HEK293 (cell line): ENCODE measurements around the gene LDHD.

ENCODE experiments used
- CTCF ChIA-PET: fragments of 350-600 bp; formaldehyde crosslinking; extraction: SDS; loops from one replicate; lab custom pipeline; 2021; ENCODE audit warnings: antibody characterized with exemption; lab: Yijun Ruan, JAX
- POLR2A ChIA-PET: fragments of 300-600 bp; formaldehyde crosslinking; extraction: SDS; loops from one replicate; lab custom pipeline; 2020; ENCODE audit warnings: antibody characterized with exemption, inconsistent platforms; lab: Yijun Ruan, JAX
- H3K27ac ChIP-seq: fragments of 200-500 bp; sonication (Bioruptor generic); 2 replicates; pipeline ENCODE4 v1.5.1; 2014; ENCODE audit warnings: low read depth, low read length, control low read depth, inconsistent platforms; ENCODE audit errors: extremely low read depth
- H3K36me3 ChIP-seq, 2 experiments: fragments of 200-500 bp in 1 of 2; sonication (Bioruptor generic) in 1 of 2; 1 replicate in 1 of 2; 2 replicates in 1 of 2; pipeline ENCODE4 v1.5.1; 2014 to 2017; ENCODE audit warnings: inconsistent platforms in 2 of 2, low read length in 2 of 2; ENCODE audit not compliant: control insufficient read depth in 2 of 2, insufficient read depth in 1 of 2
- H3K4me1 ChIP-seq: fragments of 200-500 bp; sonication (Bioruptor generic); 2 replicates; pipeline ENCODE4 v1.5.1; 2014; ENCODE audit warnings: mild to moderate bottlenecking, low read length, inconsistent platforms; ENCODE audit not compliant: control insufficient read depth, insufficient read depth
- H3K4me3 ChIP-seq: 2 replicates; pipeline ENCODE4 v1.5.1; 2011; ENCODE audit warnings: low read depth, mild to moderate bottlenecking, control low read depth, low read length, moderate library complexity
- H3K9me3 ChIP-seq: fragments of 200-500 bp; sonication (Bioruptor generic); 2 replicates; pipeline ENCODE4 v1.5.1; 2014; ENCODE audit warnings: low read depth, low read length, inconsistent platforms; ENCODE audit not compliant: control insufficient read depth, insufficient read depth
- CTCF ChIP-seq: fragments of 450-650 bp; formaldehyde crosslinking; IDR thresholded peaks from 2 replicates; pipeline ENCODE4 v1.5.1; 2016; ENCODE audit warnings: missing biosample characterization, missing genetic modification characterization
- INSM2 ChIP-seq: fragments of 450-650 bp; formaldehyde crosslinking; IDR thresholded peaks from 2 replicates; pipeline ENCODE4 v1.5.1; 2016; ENCODE audit warnings: missing biosample characterization, missing genetic modification characterization
- PRDM10 ChIP-seq: fragments of 450-650 bp; formaldehyde crosslinking; IDR thresholded peaks from 2 replicates; pipeline ENCODE4 v1.5.1; 2016; ENCODE audit warnings: missing biosample characterization, missing genetic modification characterization
- SETDB1 ChIP-seq: IDR thresholded peaks from one replicate; pipeline ENCODE4 v1.6.1; 2017; ENCODE audit warnings: mild to moderate bottlenecking, low read length, moderate library complexity, mixed read lengths; ENCODE audit not compliant: insufficient read length
- ZBTB20 ChIP-seq: fragments of 450-650 bp; formaldehyde crosslinking; IDR thresholded peaks from 2 replicates; pipeline ENCODE4 v1.5.1; 2016; ENCODE audit warnings: missing biosample characterization, missing genetic modification characterization
- ZBTB49 ChIP-seq: fragments of 450-650 bp; formaldehyde crosslinking; IDR thresholded peaks from 2 replicates; pipeline ENCODE4 v1.5.1; 2016; ENCODE audit warnings: missing biosample characterization, missing genetic modification characterization, low read depth
- ZBTB6 ChIP-seq: fragments of 450-650 bp; formaldehyde crosslinking; IDR thresholded peaks from 2 replicates; pipeline ENCODE4 v1.5.1; 2017; ENCODE audit warnings: missing biosample characterization, missing genetic modification characterization
- ZEB2 ChIP-seq: fragments of 450-650 bp; formaldehyde crosslinking; IDR thresholded peaks from 2 replicates; pipeline ENCODE4 v1.5.1; 2016; ENCODE audit warnings: missing biosample characterization, missing genetic modification characterization
- ZNF16 ChIP-seq: fragments of 450-650 bp; formaldehyde crosslinking; IDR thresholded peaks from 2 replicates; pipeline ENCODE4 v1.5.1; 2016; ENCODE audit warnings: low read depth, missing biosample characterization, missing genetic modification characterization
- ZNF169 ChIP-seq: fragments of 450-650 bp; formaldehyde crosslinking; IDR thresholded peaks from 2 replicates; pipeline ENCODE4 v1.5.1; 2016; ENCODE audit warnings: missing biosample characterization, missing genetic modification characterization
- ZNF404 ChIP-seq: fragments of 450-650 bp; formaldehyde crosslinking; IDR thresholded peaks from 2 replicates; pipeline ENCODE4 v1.5.1; 2017; ENCODE audit warnings: missing biosample characterization, missing genetic modification characterization
- ZNF518A ChIP-seq: fragments of 450-650 bp; formaldehyde crosslinking; conservative IDR thresholded peaks from 2 replicates; pipeline ENCODE4 v1.5.1; 2016; ENCODE audit warnings: low read depth, missing biosample characterization, missing genetic modification characterization
- ZNF621 ChIP-seq: fragments of 450-650 bp; formaldehyde crosslinking; IDR thresholded peaks from 2 replicates; pipeline ENCODE4 v1.5.1; 2017; ENCODE audit warnings: missing biosample characterization, missing genetic modification characterization
- ZNF645 ChIP-seq: fragments of 450-650 bp; formaldehyde crosslinking; IDR thresholded peaks from 2 replicates; pipeline ENCODE4; 2016; ENCODE audit warnings: missing biosample characterization, missing genetic modification characterization
- ZNF654 ChIP-seq: fragments of 450-650 bp; formaldehyde crosslinking; IDR thresholded peaks from 2 replicates; pipeline ENCODE4 v1.5.1; 2016; ENCODE audit warnings: low read depth, missing biosample characterization, missing genetic modification characterization

Gene LDHD

GRCh38 chr16:75108792-75109731 is 7.5 kb downstream of the LDHD start (continued):
- TF ChIP-seq ZNF518A (tag by site-specific recombination) (no peak), ZBTB20 (tag by site-specific recombination) (peak; percentile 71)
- TF ChIP-seq, all 188 proteins: peak for 7

GRCh38 chr16:75107505-75107904 is 9.1 kb downstream of the LDHD start:
- H3K4me3 ChIP-seq: no peak overlapping the region
- no peak overlapping the region for H3K27ac ChIP-seq
- POLR2A ChIA-PET: interaction anchor here (0.5 to 1.5 kb wide), 2 partner anchors 43 to 122 kb away, joined by 3 to 5 read pairs; partner anchors contain the start of gene WDR59
- no peaks in the 10 kb centered on the region; the same call in 1 of the 2 replicates for H3K4me1 ChIP-seq
- no peaks in the 10 kb centered on the region for H3K36me3 ChIP-seq
- no peaks in the 10 kb centered on the region for H3K9me3 ChIP-seq
- CTCF ChIA-PET: interaction anchor here (0.6 to 4.3 kb wide), 3 partner anchors 10 to 297 kb away, joined by 3 to 23 read pairs (median 3); no protein-coding TSS in a partner anchor
- TF ChIP-seq ZBTB49 (tag by site-specific recombination) (no peak), ZNF404 (tag by site-specific recombination) (no peak), SETDB1 (no peak), CTCF (tag by site-specific recombination) (no peak), INSM2 (tag by site-specific recombination) (no peak), ZNF621 (no peak), PRDM10 (tag by site-specific recombination) (no peak), ZNF16 (tag by site-specific recombination) (no peak), ZNF645 (tag by site-specific recombination) (no peak), ZEB2 (tag by site-specific recombination) (no peak), ZNF654 (no peak), ZBTB6 (tag by site-specific recombination) (no peak), ZNF169 (tag by site-specific recombination) (no peak)
